HG02938 (cell line): ENCODE data around the gene ATP1A1.

Source experiments
- ATAC-seq: cut with Tn5 transposase; IDR thresholded peaks from one replicate; pipeline ENCODE4 v1.9.1; 2021; ENCODE audit warnings: mild to moderate bottlenecking, moderate library complexity; ENCODE audit not compliant: unreplicated experiment

Gene ATP1A1

GRCh38 chr1:116370181-116370580 is 2.9 kb upstream of the ATP1A1 start:
- no peak for ATAC-seq

- no peak for ATAC-seq
Measured at GRCh38 chr1:116371752-116372151, 1.3 kb upstream of the ATP1A1 start.

GRCh38 chr1:116372191-116372590 is 853 bp upstream of the ATP1A1 start:
- ATAC-seq = no peak

- ATAC-seq = no peak
Measured at GRCh38 chr1:116373431-116374352, 648 bp downstream of the ATP1A1 start.

GRCh38 chr1:116374353-116375147 is 1.5 kb downstream of the ATP1A1 start:
- no peak for ATAC-seq

GRCh38 chr1:116375148-116375886 is 2.3 kb downstream of the ATP1A1 start:
- ATAC-seq = no peak

GRCh38 chr1:116375887-116376728 is 3.1 kb downstream of the ATP1A1 start:
- ATAC-seq = no peak

GRCh38 chr1:116376729-116377086 is 3.7 kb downstream of the ATP1A1 start:
- ATAC-seq = no peak

- ATAC-seq = peak; percentile 73
Measured at GRCh38 chr1:116377541-116378529, 4.8 kb downstream of the ATP1A1 start.

GRCh38 chr1:116379057-116379630 is 6.1 kb downstream of the ATP1A1 start:
- ATAC-seq = no peak

- ATAC-seq = no peak
Measured at GRCh38 chr1:116379674-116380498, 6.8 kb downstream of the ATP1A1 start.

- no peak for ATAC-seq
Measured at GRCh38 chr1:116380499-116381242, 7.6 kb downstream of the ATP1A1 start.

GRCh38 chr1:116382321-116382720 is 9.3 kb downstream of the ATP1A1 start:
- ATAC-seq = no peak

GRCh38 chr1:116382857-116383483 is 9.9 kb downstream of the ATP1A1 start:
- ATAC-seq = no peak

GRCh38 chr1:116386042-116386441 is 13.0 kb downstream of the ATP1A1 start:
- ATAC-seq = no peak

GRCh38 chr1:116387551-116387950 is 14.5 kb downstream of the ATP1A1 start:
- no peak for ATAC-seq

GRCh38 chr1:116388122-116388521 is 15.1 kb downstream of the ATP1A1 start:
- no peak for ATAC-seq
